GM06990 (cell line): ENCODE measurements around the gene SKOR1.

ENCODE experiments used
- DNase-seq: peaks from one replicate; pipeline ENCODE4 v3.0.0-alpha.2; 2011; ENCODE audit not compliant: insufficient read length; ENCODE audit errors: extremely low read depth
- H3K27me3 ChIP-seq: replicated peaks from 2 replicates; pipeline ENCODE4 v1.6.0; 2011; ENCODE audit warnings: low read length; ENCODE audit not compliant: control insufficient read depth, insufficient read depth
- H3K36me3 ChIP-seq: 2 replicates; pipeline ENCODE4 v1.5.1; 2011; ENCODE audit warnings: low read length; ENCODE audit not compliant: control insufficient read depth, insufficient read depth
- H3K4me3 ChIP-seq: replicated peaks from 2 replicates; pipeline ENCODE4 v1.5.1; 2011; ENCODE audit warnings: low read depth, mild to moderate bottlenecking, control low read depth, low read length
- CTCF ChIP-seq: IDR thresholded peaks from 2 replicates; pipeline ENCODE4 v1.5.1; 2011; ENCODE audit warnings: low read length, control low read depth, mild to moderate bottlenecking, inconsistent platforms; ENCODE audit not compliant: insufficient read depth, poor library complexity, severe bottlenecking

The SKOR1 gene

GRCh38 chr15:67788986-67789385 is 36.3 kb upstream of the SKOR1 start:
- no peak for DNase-seq
- Histone ChIP-seq H3K36me3 (no peaks in the 10 kb centered on the region), H3K27me3 (no peaks in the 10 kb centered on the region), H3K4me3 (no peak overlapping the region)
- no peak for TF ChIP-seq CTCF

- Histone ChIP-seq H3K4me3 (no peak overlapping the region), H3K36me3 (no peaks in the 10 kb centered on the region), H3K27me3 (no peaks in the 10 kb centered on the region)
- TF ChIP-seq CTCF, result no peak
- no peak for DNase-seq
These were observed 34.5 kb upstream of the SKOR1 start for GRCh38 chr15:67790610-67791319.

GRCh38 chr15:67792250-67792942 is 32.9 kb upstream of the SKOR1 start:
- Histone ChIP-seq H3K27me3 (no peaks in the 10 kb centered on the region), H3K36me3 (no peaks in the 10 kb centered on the region; the same call in 1 of the 2 replicates), H3K4me3 (no peak overlapping the region)
- no peak for DNase-seq
- TF ChIP-seq CTCF, result no peak

GRCh38 chr15:67794832-67795574 is 30.3 kb upstream of the SKOR1 start:
- TF ChIP-seq CTCF, result no peak

GRCh38 chr15:67796196-67797127 is 28.8 kb upstream of the SKOR1 start:
- Histone ChIP-seq H3K36me3 (no peaks in the 10 kb centered on the region; the same call in 1 of the 2 replicates), H3K27me3 (no peaks in the 10 kb centered on the region), H3K4me3 (no peak overlapping the region)
- DNase-seq, result no peak
- TF ChIP-seq CTCF, result no peak

More at GRCh38 chr15:67794832-67795574, 30.3 kb upstream of the SKOR1 start:
- Histone ChIP-seq H3K4me3 (no peak overlapping the region), H3K36me3 (no peaks in the 10 kb centered on the region; the same call in 1 of the 2 replicates), H3K27me3 (no peaks in the 10 kb centered on the region)
- no peak for DNase-seq
